ENCODE results near the gene MPP2.
A peak's percentile ranks its signal among the peaks of the same experiment; 100 is the strongest.
"Not testable (repeated sequence)": the region's sequence is repeated elsewhere in the genome, so short reads cannot be mapped to it uniquely, and the experiment has no call there.

The MPP2 gene

GRCh38 chr17:43901861-43902589 is 5.3 kb downstream of the MPP2 start:
- DNase-seq (ENCODE audit: low read depth in 2 of 2): no peak

DNA sequence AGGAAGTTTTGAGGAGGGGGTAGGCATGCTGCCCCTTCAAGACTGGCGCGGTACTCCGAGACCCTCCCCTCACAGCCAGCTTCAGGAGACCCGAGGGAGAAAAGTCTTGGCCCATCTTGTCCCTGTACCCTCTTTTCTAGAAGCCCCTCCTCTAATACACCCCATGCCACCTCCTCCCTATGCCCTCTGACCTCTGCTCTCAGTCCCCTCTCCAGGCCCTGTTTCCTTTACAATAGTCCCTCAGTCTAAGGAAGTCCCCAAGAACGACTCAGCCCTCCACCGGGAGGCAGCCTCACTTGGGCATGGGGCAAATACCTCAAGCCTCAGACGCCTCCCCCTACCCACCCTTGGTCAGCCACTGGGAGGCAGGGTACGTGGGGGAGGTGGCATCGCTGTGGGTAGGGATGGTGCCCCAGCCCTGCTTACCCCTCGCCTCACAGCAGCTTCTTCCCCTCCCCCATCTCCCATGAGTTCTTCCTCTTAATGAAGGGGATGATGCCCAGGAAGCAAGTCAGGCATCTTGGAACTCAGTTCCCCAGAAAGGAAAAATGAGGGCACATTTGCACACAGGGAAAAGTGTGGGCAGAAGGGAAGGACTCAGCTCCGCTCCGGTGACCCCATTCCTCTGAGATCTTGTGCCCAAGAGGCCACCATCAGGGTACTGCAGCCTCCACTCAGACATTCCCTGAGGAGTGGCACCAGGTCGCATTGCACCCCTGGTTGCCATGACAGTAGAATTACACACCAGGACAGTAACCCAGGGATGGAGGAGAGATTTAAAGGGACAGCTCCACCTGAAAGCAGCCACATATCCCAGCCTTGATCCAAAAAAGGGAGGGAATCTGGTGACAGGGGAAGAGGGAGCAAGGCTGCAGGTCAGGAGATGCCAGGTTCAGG is 6.2 kb downstream of the MPP2 start:
- DNase-seq (ENCODE audit: low read depth in 2 of 2): no peak

GRCh38 chr17:43900183-43900857 is 7.0 kb downstream of the MPP2 start:
- peak; percentile 73 to 84 for DNase-seq (ENCODE audit: low read depth in 2 of 2)

GRCh38 chr17:43898446-43898845 is 8.9 kb downstream of the MPP2 start:
- no peak for DNase-seq (ENCODE audit: low read depth in 2 of 2)

GRCh38 chr17:43897831-43898230 is 9.5 kb downstream of the MPP2 start:
- no peak for DNase-seq (ENCODE audit: low read depth in 2 of 2)

DNA sequence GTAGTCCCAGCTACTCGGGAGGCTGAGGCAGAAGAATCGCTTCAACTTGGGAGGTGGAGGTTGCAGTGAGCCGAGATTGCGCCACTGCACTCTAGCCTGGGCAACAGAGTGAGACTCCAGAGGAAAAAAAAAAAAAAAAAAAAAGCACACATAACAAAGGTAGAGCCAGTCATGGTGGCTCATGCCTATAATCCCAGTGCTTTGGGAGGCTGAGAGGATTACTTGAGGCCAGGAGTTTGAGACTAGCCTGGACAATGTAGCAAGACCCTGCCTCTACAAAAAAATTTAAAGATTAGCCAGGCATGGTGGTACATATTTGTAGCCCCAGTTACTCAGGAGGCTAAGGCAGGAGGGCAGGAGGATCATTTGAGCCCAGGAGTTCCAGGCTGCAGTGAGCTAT is 12.8 kb downstream of the MPP2 start:
- DNase-seq (ENCODE audit: low read depth in 2 of 2): not testable (repeated sequence)

DNA sequence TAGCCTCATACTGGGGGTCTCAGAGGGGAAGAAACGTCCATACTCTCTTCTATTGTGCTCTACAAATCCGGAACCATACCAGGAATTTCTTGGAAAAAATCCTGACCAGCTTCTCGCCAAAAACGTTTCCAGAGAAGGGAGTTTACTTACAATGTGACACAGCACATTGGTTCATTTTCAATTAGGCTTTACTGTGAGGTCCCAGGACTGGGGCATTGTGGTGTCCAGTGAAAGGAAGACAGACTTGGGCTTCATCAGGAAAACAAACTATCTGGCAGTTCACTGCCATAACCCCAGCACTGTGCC is 14.7 kb downstream of the MPP2 start:
- DNase-seq (ENCODE audit: low read depth in 2 of 2): no peak

GRCh38 chr17:43891851-43892646 is 15.3 kb downstream of the MPP2 start:
- no peak for DNase-seq (ENCODE audit: low read depth in 2 of 2)

- no peak for DNase-seq (ENCODE audit: low read depth in 2 of 2)
Observed at GRCh38 chr17:43890240-43890639, 17.1 kb downstream of the MPP2 start.

GRCh38 chr17:43888548-43888947 is 18.8 kb downstream of the MPP2 start:
- DNase-seq (ENCODE audit: low read depth in 2 of 2): no peak

GRCh38 chr17:43882761-43883415 is 24.4 kb downstream of the MPP2 start:
- no peak for DNase-seq (ENCODE audit: low read depth in 2 of 2)

DNA sequence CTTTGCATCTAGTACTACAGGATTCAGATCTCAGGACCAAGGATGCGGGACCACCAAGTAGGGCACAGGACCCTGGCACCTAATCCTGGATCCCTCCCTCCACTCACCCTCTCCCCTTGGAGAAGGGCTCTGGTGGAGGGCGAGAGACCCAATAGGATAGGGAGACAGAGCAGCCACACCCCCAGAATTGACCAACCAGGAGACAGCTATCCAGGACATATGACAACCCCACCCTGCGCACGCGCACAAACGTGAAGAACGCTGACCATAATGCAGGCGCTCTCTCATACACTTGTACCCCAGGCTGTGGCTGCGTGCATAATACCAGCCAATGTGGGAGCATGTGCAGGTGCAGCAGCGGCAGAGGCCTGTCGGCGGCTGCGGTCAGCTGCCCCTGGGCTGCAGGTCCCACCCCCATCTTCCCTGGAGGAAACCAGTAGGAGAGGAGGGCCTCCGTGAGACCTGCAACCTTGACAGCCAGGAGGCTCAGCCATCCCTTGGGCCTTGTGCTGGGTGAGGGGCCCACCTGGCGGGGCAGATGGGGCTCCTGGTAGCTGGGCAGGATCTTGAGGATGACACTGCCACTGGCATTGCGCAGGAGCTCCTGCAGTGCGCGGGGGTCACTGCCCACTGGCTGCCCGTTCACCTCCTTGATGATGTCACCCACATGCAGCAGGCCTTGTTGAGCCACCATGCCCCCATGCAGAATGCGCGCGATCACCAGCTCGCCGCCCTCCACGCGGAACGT is 25.4 kb downstream of the MPP2 start:
- DNase-seq (ENCODE audit: low read depth in 2 of 2): no peak

DNA sequence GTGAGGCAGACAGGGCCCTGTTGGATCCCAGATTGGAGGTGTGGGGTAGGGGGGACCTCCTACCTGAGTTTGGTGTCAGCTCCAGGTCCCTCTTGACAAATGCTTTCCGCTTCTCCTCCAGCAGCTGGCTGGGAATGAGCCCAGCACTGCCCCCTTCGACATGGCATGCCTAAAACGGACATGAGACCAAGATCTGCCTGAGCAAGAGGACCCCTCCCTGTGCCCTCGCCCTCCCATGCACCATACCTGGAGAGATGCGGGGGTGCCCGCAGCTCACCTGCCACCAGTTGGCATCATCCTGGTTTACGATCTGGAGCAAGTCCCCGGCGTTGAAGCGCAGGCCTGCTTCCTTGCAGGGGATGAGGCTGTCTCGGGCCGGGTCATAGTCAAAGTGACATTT is 26.2 kb downstream of the MPP2 start:
- DNase-seq (ENCODE audit: low read depth in 2 of 2): no peak

GRCh38 chr17:43880420-43880991 is 26.8 kb downstream of the MPP2 start:
- DNase-seq (ENCODE audit: low read depth in 2 of 2): peak in 1 of 2 donors; percentile 31

DNA sequence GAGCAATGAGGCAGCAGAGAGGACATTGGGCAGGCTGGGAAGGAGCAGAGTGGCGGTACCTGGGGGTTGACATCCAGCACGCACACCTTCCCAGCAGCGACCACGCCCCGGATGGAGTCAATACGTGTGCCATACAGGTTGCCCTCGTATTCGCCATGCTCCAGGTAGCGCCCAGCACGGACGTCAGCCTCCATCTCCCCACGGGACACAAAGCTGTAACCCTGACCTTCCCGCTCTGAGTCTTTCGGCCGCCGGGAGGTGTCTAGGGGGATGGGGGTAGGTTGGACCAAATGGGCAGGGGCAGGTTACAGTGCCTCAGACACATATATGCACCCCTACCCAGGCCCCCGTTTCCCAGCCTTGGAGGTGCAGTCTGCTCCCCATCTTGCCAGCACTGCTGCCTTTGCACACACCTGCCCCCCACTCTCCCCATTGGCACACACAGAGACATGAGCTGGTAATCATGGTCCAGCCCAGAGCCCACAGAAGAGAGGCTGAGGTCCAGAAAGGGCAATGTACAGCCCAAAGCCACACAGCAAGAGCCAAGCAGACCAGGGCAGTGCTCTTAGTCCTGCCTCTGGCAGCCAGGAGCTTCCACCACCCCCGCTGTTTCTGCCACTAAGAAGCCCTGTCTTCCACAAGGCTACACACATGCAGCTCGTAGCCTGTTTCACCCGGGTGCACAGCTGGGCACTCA is 27.5 kb downstream of the MPP2 start:
- no peak for DNase-seq (ENCODE audit: low read depth in 2 of 2)

GRCh38 chr17:43878260-43879175 is 28.8 kb downstream of the MPP2 start:
- DNase-seq (ENCODE audit: low read depth in 2 of 2): peak; percentile 24 to 47

DNA sequence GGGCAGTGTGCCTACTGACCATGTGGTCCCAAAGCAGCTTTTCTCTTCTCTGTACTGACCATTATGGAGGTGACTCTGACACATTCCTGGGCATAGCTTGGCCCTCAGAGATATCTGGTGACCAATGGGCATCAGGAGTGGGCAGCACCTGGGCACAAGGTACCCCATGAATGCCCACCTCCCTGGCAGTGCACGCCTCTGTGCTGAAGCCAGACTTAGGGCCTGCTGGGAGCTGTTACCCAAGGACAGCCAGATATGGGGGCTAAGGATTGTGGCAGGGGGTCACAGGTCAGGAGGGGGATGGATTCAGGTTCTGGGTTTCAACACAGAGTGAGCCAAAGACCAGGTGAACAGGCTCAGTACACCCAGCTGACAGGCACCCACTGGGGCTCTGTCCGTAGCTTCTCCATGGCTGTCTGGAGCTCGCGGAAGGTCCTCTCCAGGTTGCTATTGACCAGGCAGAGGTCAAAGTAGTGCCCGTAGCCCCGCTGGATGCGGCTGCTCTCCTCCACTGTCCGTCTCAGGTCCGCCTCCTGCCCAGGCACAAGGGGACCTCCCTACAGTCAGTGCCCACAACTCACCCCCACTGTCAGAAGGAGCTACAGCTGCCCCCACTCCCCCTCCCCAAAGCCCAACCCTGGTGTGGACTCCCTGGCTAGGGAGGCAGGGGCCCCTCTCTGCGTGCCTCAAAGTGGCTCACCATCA is 29.7 kb downstream of the MPP2 start:
- no peak for DNase-seq (ENCODE audit: low read depth in 2 of 2)

- no peak for DNase-seq (ENCODE audit: low read depth in 2 of 2)
Observed at GRCh38 chr17:43877031-43877430, 30.3 kb downstream of the MPP2 start.

All from stimulated activated CD4-positive, alpha-beta T cell treated with anti-CD3 and anti-CD28 coated beads, Interleukin-15, amount 100 ng/mL, for 48 hours (primary cell).